Neural cell (in vitro differentiated cells): ENCODE data around the gene FXN. TPM values are rescaled to one million over a fixed set of nuclear protein-coding genes. Genes with fewer than 3 reads are reported as not detected.

Experiments
- H2AFZ ChIP-seq: fragments of 200-600, 300-800 bp; sonication (generic), shearing (Covaris generic); 2 replicates; pipeline ENCODE4 v1.6.0; 2014; ENCODE audit warnings: low read depth, mild to moderate bottlenecking, antibody characterized with exemption, low read length, moderate library complexity
- H3F3A ChIP-seq: fragments of 200-600 bp; shearing (Covaris generic); 2 replicates; pipeline ENCODE4 v1.6.1; 2016; ENCODE audit warnings: mild to moderate bottlenecking, moderate library complexity, mixed read lengths, antibody characterized with exemption, low read length; ENCODE audit not compliant: insufficient read depth, poor library complexity, severe bottlenecking
- H3K27ac ChIP-seq: fragments of 200-600, 300-800 bp; sonication (generic), shearing (Covaris generic); 2 replicates; pipeline ENCODE4 v1.5.1; 2014; ENCODE audit warnings: mild to moderate bottlenecking, low read length, moderate library complexity
- H3K27me3 ChIP-seq: fragments of 300-800, 200-600 bp; sonication (generic), shearing (Covaris generic); 2 replicates; pipeline ENCODE4 v1.6.0; 2014; ENCODE audit warnings: mild to moderate bottlenecking, low read depth, low read length, moderate library complexity; ENCODE audit not compliant: insufficient read depth
- H3K36me3 ChIP-seq: fragments of 300-800, 200-600 bp; sonication (generic), shearing (Covaris generic); 2 replicates; pipeline ENCODE4 v1.5.1; 2014; ENCODE audit warnings: mild to moderate bottlenecking, antibody characterized with exemption, low read length, moderate library complexity; ENCODE audit not compliant: insufficient read depth
- H3K4me2 ChIP-seq: fragments of 300-800, 200-600 bp; sonication (generic), shearing (Covaris generic); 2 replicates; pipeline ENCODE4 v1.6.0; 2014; ENCODE audit warnings: mild to moderate bottlenecking, low read length
- H3K4me3 ChIP-seq: fragments of 300-800, 200-600 bp; sonication (generic), shearing (Covaris generic); 2 replicates; pipeline ENCODE4 v1.5.1; 2014; ENCODE audit warnings: mild to moderate bottlenecking, low read length, moderate library complexity
- H3K79me2 ChIP-seq: fragments of 200-600 bp; shearing (Covaris generic); replicated peaks from 2 replicates; pipeline ENCODE4 v1.6.0; 2014; ENCODE audit warnings: mild to moderate bottlenecking, low read length, moderate library complexity; ENCODE audit not compliant: insufficient read depth
- H3K9ac ChIP-seq: fragments of 300-800, 200-600 bp; sonication (generic), shearing (Covaris generic); 2 replicates; pipeline ENCODE4 v1.6.1; 2016; ENCODE audit warnings: mild to moderate bottlenecking, low read length, mixed read lengths
- H3K9me2 ChIP-seq: fragments of 200-600 bp; shearing (Covaris generic); 2 replicates; pipeline ENCODE4 v1.6.1; 2016; ENCODE audit warnings: mild to moderate bottlenecking, low read length, mixed read lengths; ENCODE audit not compliant: insufficient read depth
- H3K9me3 ChIP-seq: fragments of 200-600, 300-800 bp; sonication (generic), shearing (Covaris generic); 2 replicates; pipeline ENCODE4 v1.6.1; 2016; ENCODE audit warnings: mild to moderate bottlenecking, mixed run types, low read length, moderate library complexity, mixed read lengths
- H4K20me1 ChIP-seq: fragments of 200-600 bp; shearing (Covaris generic); 2 replicates; pipeline ENCODE4 v1.6.1; 2016; ENCODE audit warnings: mild to moderate bottlenecking, mixed run types; ENCODE audit not compliant: insufficient read depth
- CTCF ChIP-seq: fragments of 450-650 bp; IDR thresholded peaks from 2 replicates; pipeline ENCODE4 v1.5.1; 2014; ENCODE audit warnings: antibody characterized with exemption, mild to moderate bottlenecking, moderate library complexity; ENCODE audit not compliant: poor library complexity, severe bottlenecking
- EP300 ChIP-seq: fragments of 450-650 bp; conservative IDR thresholded peaks from 2 replicates; pipeline ENCODE4 v1.6.1; 2014; ENCODE audit warnings: antibody characterized with exemption, mild to moderate bottlenecking, moderate library complexity; ENCODE audit not compliant: poor library complexity, severe bottlenecking
- EZH2 ChIP-seq: fragments of 200-600, 300-800 bp; shearing (Covaris generic), sonication (generic); IDR thresholded peaks from 2 replicates; pipeline ENCODE4 v1.6.1; 2014; ENCODE audit warnings: antibody characterized with exemption, low read length, borderline replicate concordance, mild to moderate bottlenecking; ENCODE audit not compliant: insufficient read depth, poor library complexity, severe bottlenecking
- MXI1 ChIP-seq: fragments of 450-650 bp; conservative IDR thresholded peaks from 2 replicates; pipeline ENCODE4 v1.6.1; 2014; ENCODE audit warnings: antibody characterized with exemption, mild to moderate bottlenecking; ENCODE audit not compliant: poor library complexity, severe bottlenecking
- POLR2AphosphoS5 ChIP-seq: IDR thresholded peaks from 2 replicates; pipeline ENCODE4 v1.6.1; 2012
- RAD21 ChIP-seq: fragments of 450-650 bp; conservative IDR thresholded peaks from 2 replicates; pipeline ENCODE4 v1.6.1; 2014; ENCODE audit warnings: antibody characterized with exemption, mild to moderate bottlenecking, moderate library complexity
- REST ChIP-seq: IDR thresholded peaks from 2 replicates; pipeline ENCODE4 v1.6.1; 2012; ENCODE audit warnings: borderline replicate concordance
- SMC3 ChIP-seq: fragments of 450-650 bp; conservative IDR thresholded peaks from 2 replicates; pipeline ENCODE4 v1.6.1; 2014; ENCODE audit warnings: antibody characterized with exemption, mild to moderate bottlenecking, moderate library complexity; ENCODE audit not compliant: poor library complexity
- TAF1 ChIP-seq: IDR thresholded peaks from 2 replicates; pipeline ENCODE4 v1.6.1; 2012; ENCODE audit warnings: low read depth
- polyA plus RNA-seq: library from polyadenylated mRNA; depleted of rRNA; stranded (reverse); fragments of >200 nt; gene quantifications from 2 replicates; pipeline ENCODE4 v1.2.3, GENCODE V29; 2014

FXN gene
- polyA plus RNA-seq, 1 donor from 2014 or later = 3.5 TPM

GRCh38 chr9:69090140-69090750, 54.7 kb downstream of the FXN start:
- Histone ChIP-seq H2AFZ (no peak overlapping the region), H3K4me3 (no peak overlapping the region)

DNA sequence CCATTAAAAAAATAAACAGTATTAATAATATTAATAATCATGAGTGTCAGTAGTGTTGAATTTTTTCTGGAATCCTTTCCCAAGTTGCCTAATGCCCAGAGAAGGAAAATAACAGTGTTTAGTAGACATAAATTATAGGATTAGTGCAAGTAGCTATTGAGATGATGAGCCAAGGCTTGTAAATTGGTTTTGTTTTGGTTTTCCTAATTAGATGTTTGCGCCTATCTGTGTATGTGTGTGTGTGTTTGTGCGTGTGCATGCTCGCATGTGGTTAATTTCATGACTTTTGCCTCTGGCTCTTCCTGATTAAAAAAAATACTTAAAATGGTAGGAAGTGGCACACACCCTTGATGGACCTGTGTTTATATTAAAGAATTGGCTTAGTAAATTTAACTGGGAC, 55.4 kb downstream of the FXN start:
- Histone ChIP-seq H3K79me2 (no peaks in the 10 kb centered on the region), H3K27ac (no peak overlapping the region), H3K9me3 (no peaks in the 10 kb centered on the region), H3K9ac (no peak overlapping the region), H3K36me3 (no peaks in the 10 kb centered on the region), H2AFZ (no peak overlapping the region), H3F3A (no peaks in the 10 kb centered on the region), H3K27me3 (no peaks in the 10 kb centered on the region), H3K9me2 (no peaks in the 10 kb centered on the region), H3K4me2 (no peak overlapping the region), H4K20me1 (no peaks in the 10 kb centered on the region), H3K4me3 (no peak overlapping the region)
- TF ChIP-seq RAD21 (no peak), EZH2 (no peak), POLR2AphosphoS5 (no peak), SMC3 (no peak), EP300 (no peak), MXI1 (no peak), REST (no peak), TAF1 (no peak)

More at GRCh38 chr9:69090140-69090750, 54.7 kb downstream of the FXN start:
- H3F3A ChIP-seq = no peaks in the 10 kb centered on the region
- no peaks in the 10 kb centered on the region for H3K27me3 ChIP-seq
- no peaks in the 10 kb centered on the region for H3K9me3 ChIP-seq
- no peaks in the 10 kb centered on the region for H4K20me1 ChIP-seq
- no peaks in the 10 kb centered on the region for H3K9me2 ChIP-seq
- H3K79me2 ChIP-seq = no peaks in the 10 kb centered on the region
- H3K9ac ChIP-seq = no peak overlapping the region
- TF ChIP-seq EP300 = no peak
- no peak for TF ChIP-seq TAF1
- no peak for TF ChIP-seq CTCF
- TF ChIP-seq SMC3 = no peak
- no peak for TF ChIP-seq EZH2
- TF ChIP-seq MXI1 = no peak
- TF ChIP-seq POLR2AphosphoS5 = no peak
- TF ChIP-seq REST = no peak
- TF ChIP-seq RAD21 = no peak
- H3K4me2 ChIP-seq = no peak overlapping the region
- H3K36me3 ChIP-seq = no peaks in the 10 kb centered on the region
- no peak overlapping the region for H3K27ac ChIP-seq
